Urinary bladder (tissue), 4 donors: ENCODE data around the gene ZNF326. TPM values are rescaled to one million over a fixed set of nuclear protein-coding genes. Genes with fewer than 3 reads are reported as not detected.

Source experiments
- DNase-seq: peaks from one replicate; pipeline ENCODE4 v3.0.0-alpha.2; 2015; ENCODE audit errors: extremely low spot score
- H3K27ac ChIP-seq: one replicate; pipeline ENCODE4 v1.5.1; 2013; ENCODE audit warnings: low read depth, mild to moderate bottlenecking, moderate library complexity
- H3K36me3 ChIP-seq: one replicate; pipeline ENCODE4 v1.6.1; 2013; ENCODE audit warnings: mild to moderate bottlenecking, moderate library complexity; ENCODE audit not compliant: insufficient read depth
- H3K4me1 ChIP-seq: one replicate; pipeline ENCODE4 v1.6.1; 2013; ENCODE audit warnings: mild to moderate bottlenecking, moderate library complexity; ENCODE audit not compliant: insufficient read depth
- H3K4me3 ChIP-seq: one replicate; pipeline ENCODE4 v1.5.1; 2013; ENCODE audit warnings: low read depth, low read length
- WGBS: extraction: QIAGEN DNeasy Blood & Tissue Kit; methylation state at CpG from one replicate; pipeline ENCODE4 v1.1.7; 2013; 5-methylcytosine and 5-hydroxymethylcytosine counted together
- polyA plus RNA-seq: library from polyadenylated mRNA; stranded (reverse); fragments of 200-250 nt; gene quantifications from one replicate; pipeline ENCODE4 v1.2.3, GENCODE V29; 2013
- total RNA-seq: library from RNA; depleted of rRNA; stranded (reverse); fragments of >200 nt; gene quantifications from one replicate; pipeline ENCODE4 v1.2.3, GENCODE V29; 2014
- donor health status: healthy with polysubstance abuse.
- donor health status: healthy.

Gene ZNF326
- total and polyA plus RNA-seq, 2 donors = 11.6 to 40.4 TPM

GRCh38 chr1:89955311-89956205 lies 39.4 kb upstream of the ZNF326 start:
- Histone ChIP-seq H3K27ac (no peak overlapping the region), H3K4me3 (no peak overlapping the region), H3K36me3 (no peaks in the 10 kb centered on the region), H3K4me1 (no peaks in the 10 kb centered on the region)
- WGBS = 96% methylated on average over 7 of the region's 7 CpGs
- no peak for DNase-seq

GRCh38 chr1:89957107-89957506 lies 37.8 kb upstream of the ZNF326 start:
- H3K36me3 ChIP-seq = no peaks in the 10 kb centered on the region
- no peak overlapping the region for H3K27ac ChIP-seq
- no peak for DNase-seq
- H3K4me1 ChIP-seq = no peaks in the 10 kb centered on the region
- no peak overlapping the region for H3K4me3 ChIP-seq
- WGBS = 76% methylated on average over 1 of the region's 1 CpG

DNA sequence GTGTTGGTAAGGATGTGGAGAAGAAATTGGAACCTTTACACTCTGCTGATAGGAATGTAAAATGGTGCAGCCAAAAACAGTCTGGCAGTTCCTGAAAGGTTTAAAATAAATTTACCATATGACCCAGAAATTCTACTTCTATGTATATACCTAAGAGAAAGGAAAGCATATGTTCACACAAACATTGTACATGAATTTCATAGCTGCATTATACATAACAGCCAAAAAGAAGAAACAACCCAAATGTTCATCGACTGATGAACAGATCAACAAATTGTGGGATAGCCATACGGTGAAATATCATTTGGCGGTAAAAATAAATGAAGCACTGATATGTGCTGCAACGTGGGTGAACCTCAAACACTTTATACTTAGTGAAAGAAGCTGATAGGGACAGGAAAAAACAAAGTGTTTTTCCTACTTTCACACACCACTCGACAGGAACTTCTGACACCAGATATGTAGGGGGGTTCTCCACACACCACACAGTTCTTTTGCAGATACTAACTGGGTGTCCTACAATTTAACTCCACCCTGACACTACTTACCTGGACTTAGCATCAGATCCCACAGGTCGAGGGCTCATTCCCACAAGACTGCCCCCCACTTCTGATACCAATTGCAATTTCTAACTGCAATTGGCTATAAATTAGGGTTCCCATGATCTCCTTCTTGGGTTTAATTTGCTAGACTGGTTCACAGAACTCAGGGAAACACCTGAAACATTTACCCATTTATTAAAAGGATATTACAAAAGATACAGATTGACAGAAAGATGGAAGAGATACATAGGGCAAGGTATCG lies 35.9 kb upstream of the ZNF326 start:
- H3K4me1 ChIP-seq = no peaks in the 10 kb centered on the region
- H3K27ac ChIP-seq = no peak overlapping the region
- no peaks in the 10 kb centered on the region for H3K36me3 ChIP-seq
- no peak for DNase-seq
- no peak overlapping the region for H3K4me3 ChIP-seq
- 90% methylated on average over 7 of the region's 7 CpGs for WGBS

- no peaks in the 10 kb centered on the region for H3K4me1 ChIP-seq
- no peaks in the 10 kb centered on the region for H3K36me3 ChIP-seq
- WGBS = 96% methylated on average over 2 of the region's 2 CpGs
- DNase-seq = no peak
- no peak overlapping the region for H3K27ac ChIP-seq
- no peak overlapping the region for H3K4me3 ChIP-seq
Measured at GRCh38 chr1:89959719-89960118, 35.2 kb upstream of the ZNF326 start.

DNA sequence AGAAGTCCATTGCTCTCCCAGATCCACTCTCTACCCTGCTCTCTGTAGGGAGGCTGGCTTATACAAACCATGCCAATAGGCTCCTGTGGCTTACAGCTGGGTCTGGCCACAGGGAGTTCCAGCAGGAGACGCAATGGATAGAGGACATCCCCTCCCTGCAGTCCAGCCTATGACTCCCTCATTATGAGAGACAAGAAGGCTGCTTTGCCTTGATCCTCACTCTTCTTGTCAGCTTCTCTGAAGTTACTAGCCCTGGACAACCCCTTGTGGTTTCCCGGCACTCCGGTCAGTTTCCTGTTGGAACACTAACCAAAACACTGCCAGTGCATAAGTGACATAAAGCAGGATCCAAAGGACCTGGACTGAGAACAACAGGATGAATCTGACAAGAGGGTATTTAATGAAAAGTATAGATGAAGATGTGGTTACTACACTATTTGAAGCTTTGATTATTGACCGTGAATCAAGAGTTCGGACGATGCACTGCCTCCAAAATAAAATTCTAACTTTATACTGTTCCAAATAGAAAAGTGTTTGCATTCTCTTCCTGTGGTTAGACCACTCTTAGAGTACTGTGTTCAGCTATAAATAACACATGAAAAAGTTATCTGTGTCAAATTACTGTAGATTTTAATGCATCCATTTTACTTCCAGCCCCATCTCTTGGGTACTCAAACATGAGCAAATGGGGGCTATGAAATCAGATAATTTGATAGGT lies 32.7 kb upstream of the ZNF326 start:
- 56% methylated on average over 6 of the region's 6 CpGs for WGBS
- Histone ChIP-seq H3K27ac (no peak overlapping the region), H3K4me1 (no peaks in the 10 kb centered on the region), H3K4me3 (no peak overlapping the region), H3K36me3 (peaks cover 1% of the 10 kb centered on the region)
- DNase-seq = no peak

- no peaks in the 10 kb centered on the region for H3K4me1 ChIP-seq
- H3K4me3 ChIP-seq = no peak overlapping the region
- no peak overlapping the region for H3K27ac ChIP-seq
- DNase-seq = no peak
- WGBS = 84% methylated on average over 1 of the region's 1 CpG
- H3K36me3 ChIP-seq = peaks cover 1% of the 10 kb centered on the region
Measured at GRCh38 chr1:89962742-89963075, 32.2 kb upstream of the ZNF326 start.

DNA sequence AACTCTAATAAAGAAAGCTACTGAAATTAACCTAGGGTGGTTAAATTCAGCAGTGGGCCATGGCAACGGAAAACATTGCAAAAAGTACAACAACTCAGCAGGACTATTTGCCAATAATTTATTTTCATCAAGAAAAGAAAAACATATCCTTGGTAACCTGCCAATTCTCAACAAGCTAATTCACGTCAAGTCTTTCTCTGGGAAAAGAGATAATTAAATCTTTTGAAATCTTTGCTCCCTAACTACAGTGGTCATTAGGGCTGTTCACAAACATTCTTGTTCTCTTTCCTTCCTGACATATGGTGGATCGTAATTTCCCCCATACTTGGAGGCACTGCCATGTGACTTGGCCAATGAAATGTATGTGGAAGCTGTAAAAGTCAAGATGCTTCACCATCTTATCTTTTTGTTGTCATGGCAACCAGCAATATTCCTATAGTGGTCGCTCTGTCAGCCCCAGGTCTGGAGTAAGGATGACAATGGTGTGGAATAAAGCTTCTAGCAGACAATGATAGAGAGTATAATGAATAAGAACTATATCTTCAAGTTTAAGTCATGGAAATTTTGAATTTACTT lies 29.6 kb upstream of the ZNF326 start:
- H3K4me3 ChIP-seq = no peak overlapping the region
- peaks cover 1% of the 10 kb centered on the region for H3K36me3 ChIP-seq
- H3K27ac ChIP-seq = no peak overlapping the region
- no peaks in the 10 kb centered on the region for H3K4me1 ChIP-seq
- WGBS = 64% methylated on average over 4 of the region's 4 CpGs
- DNase-seq = no peak

DNA sequence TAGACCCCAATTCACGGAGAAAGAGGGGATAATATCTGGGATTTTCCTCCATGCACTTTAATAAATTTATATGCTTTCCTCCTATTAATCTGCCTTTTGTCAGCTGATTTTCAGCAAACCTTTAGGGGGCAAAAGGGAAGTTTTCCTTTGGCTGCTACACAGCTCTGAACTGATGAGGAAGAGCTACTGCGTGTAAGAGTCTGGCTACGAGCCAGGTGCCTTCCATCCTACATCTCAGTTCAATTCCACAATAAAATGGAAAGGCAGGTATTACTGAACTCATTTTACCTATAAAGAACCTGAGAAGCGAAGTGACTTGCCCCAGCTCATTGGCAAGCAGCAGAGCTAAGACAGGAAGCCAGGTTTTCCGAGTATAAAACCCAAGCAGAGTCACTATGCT lies 28.3 kb upstream of the ZNF326 start:
- peaks cover 1% of the 10 kb centered on the region for H3K36me3 ChIP-seq
- DNase-seq = no peak
- no peak overlapping the region for H3K4me3 ChIP-seq
- no peak overlapping the region for H3K27ac ChIP-seq
- H3K4me1 ChIP-seq = no peaks in the 10 kb centered on the region
- 67% methylated on average over 5 of the region's 5 CpGs for WGBS

DNA sequence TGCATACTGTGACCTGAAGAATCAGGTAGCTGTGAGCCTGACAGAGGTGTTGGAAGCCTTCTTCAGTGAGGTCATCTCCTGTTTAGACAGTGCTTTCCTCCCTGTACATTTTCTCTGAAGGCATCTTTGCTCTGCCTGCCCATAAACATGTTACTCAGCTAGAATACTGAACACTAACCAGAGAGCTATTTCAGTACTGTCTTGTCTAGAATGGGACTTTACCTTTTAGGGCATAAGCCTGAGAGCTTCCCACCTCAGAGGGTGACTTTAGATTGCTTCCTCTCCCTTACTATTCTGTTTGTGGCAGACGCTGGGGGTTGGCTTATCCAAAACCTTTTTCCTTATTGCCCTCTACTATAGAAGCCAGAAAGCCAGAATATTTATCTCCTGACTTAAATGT lies 23.3 kb upstream of the ZNF326 start:
- DNase-seq = no peak
- no peak overlapping the region for H3K4me3 ChIP-seq
- H3K4me1 ChIP-seq = no peaks in the 10 kb centered on the region
- no peaks in the 10 kb centered on the region for H3K36me3 ChIP-seq
- 36% methylated on average over 1 of the region's 1 CpG for WGBS
- H3K27ac ChIP-seq = no peak overlapping the region

GRCh38 chr1:89972024-89972423 lies 22.9 kb upstream of the ZNF326 start:
- Histone ChIP-seq H3K36me3 (no peaks in the 10 kb centered on the region), H3K27ac (no peak overlapping the region)
- DNase-seq = no peak

DNA sequence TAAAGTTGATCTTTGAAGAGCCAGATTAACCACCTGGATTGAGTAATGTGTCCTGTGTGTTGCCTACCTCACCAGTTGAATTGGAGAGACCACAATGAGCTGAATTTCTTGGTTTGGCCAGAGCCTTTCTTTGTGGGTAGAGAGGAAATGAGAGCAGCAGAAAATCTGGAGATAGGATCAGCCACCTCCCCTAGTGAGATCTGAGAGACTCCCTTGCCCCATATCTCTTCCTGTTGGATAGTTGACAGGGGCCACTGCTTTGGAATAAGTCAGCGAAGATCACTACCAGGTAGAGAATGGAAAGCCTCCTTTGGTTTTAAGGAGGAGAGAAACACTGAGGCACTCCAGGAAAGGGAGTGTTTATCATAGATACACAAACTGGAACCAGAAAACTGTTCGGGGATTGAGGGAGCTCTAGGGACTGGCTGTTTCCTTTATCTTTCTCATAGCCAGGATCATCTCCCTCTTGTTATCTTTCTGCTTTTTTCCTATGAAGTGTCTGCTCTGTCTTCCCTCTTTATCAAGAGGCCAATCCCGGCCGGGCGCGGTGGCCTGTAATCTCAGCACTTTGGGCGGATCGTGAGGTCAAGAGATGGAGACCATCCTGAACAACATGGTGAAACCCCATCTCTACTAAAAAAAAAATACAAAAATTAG lies 21.3 kb upstream of the ZNF326 start:
- H3K27ac ChIP-seq = no peak overlapping the region
- H3K4me1 ChIP-seq = no peaks in the 10 kb centered on the region
- H3K36me3 ChIP-seq = no peaks in the 10 kb centered on the region
- no peak overlapping the region for H3K4me3 ChIP-seq
- DNase-seq = no peak
- WGBS = 87% methylated on average over 8 of the region's 8 CpGs

More at GRCh38 chr1:89972024-89972423, 22.9 kb upstream of the ZNF326 start:
- no peaks in the 10 kb centered on the region for H3K4me1 ChIP-seq
- no peak overlapping the region for H3K4me3 ChIP-seq

GRCh38 chr1:89974256-89974655 lies 20.7 kb upstream of the ZNF326 start:
- 93% methylated on average over 4 of the region's 4 CpGs for WGBS
- Histone ChIP-seq H3K4me1 (no peaks in the 10 kb centered on the region), H3K36me3 (no peaks in the 10 kb centered on the region), H3K4me3 (no peak overlapping the region), H3K27ac (no peak overlapping the region)
- no peak for DNase-seq
